ENCODE measurements around the gene NMNAT3.

The NMNAT3 gene

GRCh38 chr3:139686624-139687023 is 8.9 kb upstream of the NMNAT3 start:
- H3K9me3 ChIP-seq (ENCODE audit: low read depth, low read length), result no peaks in the 10 kb centered on the region
- no peak for DNase-seq (ENCODE audit: low read depth, low spot score)
- H3K4me3 ChIP-seq, result no peak overlapping the region
- no peaks in the 10 kb centered on the region for H3K36me3 ChIP-seq (ENCODE audit: insufficient read depth, low read length)
- TF ChIP-seq EZH2 (IDR thresholded peaks at IDR 0.05) (no peak), POLR2AphosphoS5 (IDR thresholded peaks at IDR 0.05; ENCODE audit: borderline replicate concordance, low read depth, low read length) (no peak), FOXP2 (optimal IDR thresholded peaks at IDR 0.05; ENCODE audit: control extremely low read depth, extremely low read length, insufficient read depth) (no peak)
- no peak overlapping the region for H3K9ac ChIP-seq (ENCODE audit: insufficient read length)
- H3K27ac ChIP-seq, result no peak overlapping the region

- no peaks in the 10 kb centered on the region for H3K9me3 ChIP-seq (ENCODE audit: low read depth, low read length)
- H3K36me3 ChIP-seq (ENCODE audit: insufficient read depth, low read length), result no peaks in the 10 kb centered on the region
- H3K4me3 ChIP-seq, result no peak overlapping the region
- TF ChIP-seq POLR2AphosphoS5 (IDR thresholded peaks at IDR 0.05; ENCODE audit: borderline replicate concordance, low read depth, low read length) (no peak), FOXP2 (optimal IDR thresholded peaks at IDR 0.05; ENCODE audit: control extremely low read depth, extremely low read length, insufficient read depth) (no peak), EZH2 (IDR thresholded peaks at IDR 0.05) (no peak)
- H3K9ac ChIP-seq (ENCODE audit: insufficient read length), result no peak overlapping the region
- H3K27ac ChIP-seq, result no peak overlapping the region
- DNase-seq (ENCODE audit: low read depth, low spot score), result no peak
Measured at GRCh38 chr3:139686206-139686605, 8.4 kb upstream of the NMNAT3 start.

GRCh38 chr3:139679220-139679775 is 1.5 kb upstream of the NMNAT3 start:
- Histone ChIP-seq H3K36me3 (ENCODE audit: insufficient read depth, low read length) (no peaks in the 10 kb centered on the region), H3K9me3 (ENCODE audit: low read depth, low read length) (no peaks in the 10 kb centered on the region), H3K27ac (no peak overlapping the region), H3K4me3 (no peak overlapping the region), H3K9ac (ENCODE audit: insufficient read length) (no peak overlapping the region)
- no peak for DNase-seq (ENCODE audit: low read depth, low spot score)
- TF ChIP-seq POLR2AphosphoS5 (IDR thresholded peaks at IDR 0.05; ENCODE audit: borderline replicate concordance, low read depth, low read length) (no peak), FOXP2 (optimal IDR thresholded peaks at IDR 0.05; ENCODE audit: control extremely low read depth, extremely low read length, insufficient read depth) (no peak), EZH2 (IDR thresholded peaks at IDR 0.05) (no peak)

GRCh38 chr3:139676632-139677387 is 962 bp downstream of the NMNAT3 start:
- no peak for DNase-seq (ENCODE audit: low read depth, low spot score)
- Histone ChIP-seq H3K4me3 (peak overlapping the region; percentile 75; the same call in 1 of the 2 replicates), H3K36me3 (ENCODE audit: insufficient read depth, low read length) (no peaks in the 10 kb centered on the region), H3K27ac (no peak overlapping the region), H3K9me3 (ENCODE audit: low read depth, low read length) (no peaks in the 10 kb centered on the region), H3K9ac (ENCODE audit: insufficient read length) (no peak overlapping the region)
- TF ChIP-seq EZH2 (IDR thresholded peaks at IDR 0.05) (no peak), POLR2AphosphoS5 (IDR thresholded peaks at IDR 0.05; ENCODE audit: borderline replicate concordance, low read depth, low read length) (no peak), FOXP2 (optimal IDR thresholded peaks at IDR 0.05; ENCODE audit: control extremely low read depth, extremely low read length, insufficient read depth) (no peak)

- Histone ChIP-seq H3K9me3 (ENCODE audit: low read depth, low read length) (no peaks in the 10 kb centered on the region), H3K9ac (ENCODE audit: insufficient read length) (no peak overlapping the region), H3K27ac (no peak overlapping the region), H3K36me3 (ENCODE audit: insufficient read depth, low read length) (no peaks in the 10 kb centered on the region), H3K4me3 (no peak overlapping the region)
- no peak for DNase-seq (ENCODE audit: low read depth, low spot score)
- TF ChIP-seq FOXP2 (optimal IDR thresholded peaks at IDR 0.05; ENCODE audit: control extremely low read depth, extremely low read length, insufficient read depth) (no peak), EZH2 (IDR thresholded peaks at IDR 0.05) (no peak), POLR2AphosphoS5 (IDR thresholded peaks at IDR 0.05; ENCODE audit: borderline replicate concordance, low read depth, low read length) (no peak)
Measured at GRCh38 chr3:139676108-139676507, 1.7 kb downstream of the NMNAT3 start.

GRCh38 chr3:139675327-139675726 is 2.4 kb downstream of the NMNAT3 start:
- Histone ChIP-seq H3K4me3 (no peak overlapping the region), H3K9me3 (ENCODE audit: low read depth, low read length) (no peaks in the 10 kb centered on the region), H3K36me3 (ENCODE audit: insufficient read depth, low read length) (no peaks in the 10 kb centered on the region), H3K27ac (no peak overlapping the region), H3K9ac (ENCODE audit: insufficient read length) (no peak overlapping the region)
- no peak for DNase-seq (ENCODE audit: low read depth, low spot score)
- TF ChIP-seq EZH2 (IDR thresholded peaks at IDR 0.05) (no peak), POLR2AphosphoS5 (IDR thresholded peaks at IDR 0.05; ENCODE audit: borderline replicate concordance, low read depth, low read length) (no peak), FOXP2 (optimal IDR thresholded peaks at IDR 0.05; ENCODE audit: control extremely low read depth, extremely low read length, insufficient read depth) (no peak)

GRCh38 chr3:139674571-139675260 is 3.1 kb downstream of the NMNAT3 start:
- no peaks in the 10 kb centered on the region for H3K9me3 ChIP-seq (ENCODE audit: low read depth, low read length)
- TF ChIP-seq POLR2AphosphoS5 (IDR thresholded peaks at IDR 0.05; ENCODE audit: borderline replicate concordance, low read depth, low read length) (no peak), FOXP2 (optimal IDR thresholded peaks at IDR 0.05; ENCODE audit: control extremely low read depth, extremely low read length, insufficient read depth) (no peak), EZH2 (IDR thresholded peaks at IDR 0.05) (no peak)
- H3K9ac ChIP-seq (ENCODE audit: insufficient read length), result no peak overlapping the region
- H3K36me3 ChIP-seq (ENCODE audit: insufficient read depth, low read length), result no peaks in the 10 kb centered on the region
- no peak overlapping the region for H3K4me3 ChIP-seq
- DNase-seq (ENCODE audit: low read depth, low spot score), result no peak
- no peak overlapping the region for H3K27ac ChIP-seq

GRCh38 chr3:139672884-139673283 is 4.9 kb downstream of the NMNAT3 start:
- H3K27ac ChIP-seq, result no peak overlapping the region
- no peaks in the 10 kb centered on the region for H3K9me3 ChIP-seq (ENCODE audit: low read depth, low read length)
- H3K4me3 ChIP-seq, result no peak overlapping the region
- no peaks in the 10 kb centered on the region for H3K36me3 ChIP-seq (ENCODE audit: insufficient read depth, low read length)
- no peak for DNase-seq (ENCODE audit: low read depth, low spot score)
- TF ChIP-seq POLR2AphosphoS5 (IDR thresholded peaks at IDR 0.05; ENCODE audit: borderline replicate concordance, low read depth, low read length) (no peak), FOXP2 (optimal IDR thresholded peaks at IDR 0.05; ENCODE audit: control extremely low read depth, extremely low read length, insufficient read depth) (no peak), EZH2 (IDR thresholded peaks at IDR 0.05) (no peak)
- no peak overlapping the region for H3K9ac ChIP-seq (ENCODE audit: insufficient read length)

Data from SK-N-MC (cell line).